Cardiac muscle cell (in vitro differentiated cells and primary cell): ENCODE data around the gene KIFC1. TPM values are rescaled to one million over a fixed set of nuclear protein-coding genes. Genes with fewer than 3 reads are reported as not detected.

Experiments
- DNase-seq, 2 donors: peaks; one replicate each; pipeline versions ENCODE4 v3.0.0 to v3.0.0-alpha.2; 2010 to 2017; ENCODE audit warnings: low read depth in 1 of 2, low spot score in 1 of 2
- H3K27ac ChIP-seq: fragments of 200-600 bp; sonication (generic); 2 replicates; pipeline ENCODE4 v1.5.1; 2016
- H3K27me3 ChIP-seq: fragments of 200-600 bp; sonication (generic); 2 replicates; pipeline ENCODE4 v1.6.0; 2016; ENCODE audit warnings: control low read depth
- H3K36me3 ChIP-seq: fragments of 200-600 bp; sonication (generic); 2 replicates; pipeline ENCODE4 v1.5.1; 2016; ENCODE audit warnings: control low read depth
- H3K4me1 ChIP-seq: fragments of 200-600 bp; sonication (generic); 2 replicates; pipeline ENCODE4 v1.8.1; 2017; ENCODE audit warnings: low read depth, mild to moderate bottlenecking, mixed run types
- H3K4me3 ChIP-seq: fragments of 200-600 bp; sonication (generic); 2 replicates; pipeline ENCODE4 v1.5.1; 2016; ENCODE audit warnings: mild to moderate bottlenecking
- H3K9me3 ChIP-seq: fragments of 200-600 bp; sonication (generic); 2 replicates; pipeline ENCODE4 v1.5.1; 2017; ENCODE audit warnings: low read depth, mild to moderate bottlenecking, control low read depth
- CTCF ChIP-seq: IDR thresholded peaks from 2 replicates; pipeline ENCODE4 v1.5.1; 2012; ENCODE audit warnings: low read depth, mild to moderate bottlenecking, low read length
- polyA plus RNA-seq: library from polyadenylated mRNA; unstranded; fragments of >200 nt; fragmentation: Nextera tagmentation; extraction: Ambion mirVana; gene quantifications from 2 replicates; pipeline ENCODE4 v1.2.1, GENCODE V29; 2016
- total RNA-seq: library from RNA; depleted of rRNA; stranded (reverse); fragments of >200 nt; gene quantifications from 2 replicates; pipeline ENCODE4 v1.2.3, GENCODE V29; 2016

The KIFC1 gene
- total and polyA plus RNA-seq, 2 experiments from 2014 or later = 9.4 to 69.2 TPM

GRCh38 chr6:33380272-33380981 is 11.2 kb upstream of the KIFC1 start:
- no peak for DNase-seq
- TF ChIP-seq CTCF = no peak
- H3K36me3 ChIP-seq = no peaks in the 10 kb centered on the region
- H3K27ac ChIP-seq = no peak overlapping the region
- H3K27me3 ChIP-seq = no peaks in the 10 kb centered on the region
- no peaks in the 10 kb centered on the region for H3K9me3 ChIP-seq
- no peak overlapping the region for H3K4me3 ChIP-seq
- H3K4me1 ChIP-seq = peaks cover 5% of the 10 kb centered on the region

GRCh38 chr6:33383427-33384185 is 8.0 kb upstream of the KIFC1 start:
- H3K27me3 ChIP-seq = no peaks in the 10 kb centered on the region
- H3K4me3 ChIP-seq = no peak overlapping the region
- no peak for TF ChIP-seq CTCF
- no peaks in the 10 kb centered on the region for H3K36me3 ChIP-seq
- DNase-seq = no peak
- peaks cover under 1% of the 10 kb centered on the region for H3K4me1 ChIP-seq
- H3K9me3 ChIP-seq = no peaks in the 10 kb centered on the region
- H3K27ac ChIP-seq = no peak overlapping the region

- Histone ChIP-seq H3K27me3 (no peaks in the 10 kb centered on the region), H3K4me3 (no peak overlapping the region), H3K27ac (no peak overlapping the region), H3K9me3 (no peaks in the 10 kb centered on the region), H3K36me3 (no peaks in the 10 kb centered on the region), H3K4me1 (no peaks in the 10 kb centered on the region)
- TF ChIP-seq CTCF = peak; percentile 58
- DNase-seq = peak in 1 of 2 donors; percentile 78
Measured at GRCh38 chr6:33384581-33385020, 7.0 kb upstream of the KIFC1 start.

- no peak overlapping the region for H3K4me3 ChIP-seq
- no peak for DNase-seq
- TF ChIP-seq CTCF = no peak
- no peaks in the 10 kb centered on the region for H3K4me1 ChIP-seq
- no peak overlapping the region for H3K27ac ChIP-seq
- no peaks in the 10 kb centered on the region for H3K27me3 ChIP-seq
- no peaks in the 10 kb centered on the region for H3K36me3 ChIP-seq
- no peaks in the 10 kb centered on the region for H3K9me3 ChIP-seq
Measured at GRCh38 chr6:33390173-33390572, 1.4 kb upstream of the KIFC1 start.

GRCh38 chr6:33390767-33391277 is 801 bp upstream of the KIFC1 start:
- Histone ChIP-seq H3K27me3 (no peaks in the 10 kb centered on the region), H3K4me3 (no peak overlapping the region), H3K9me3 (no peaks in the 10 kb centered on the region), H3K4me1 (no peaks in the 10 kb centered on the region), H3K36me3 (no peaks in the 10 kb centered on the region), H3K27ac (peak overlapping the region; percentile 81)
- TF ChIP-seq CTCF = no peak
- no peak for DNase-seq
